ENCODE results near the gene RHBDF2. TPM values are rescaled to one million over a fixed set of nuclear protein-coding genes. Genes with fewer than 3 reads are reported as not detected.
A peak's percentile ranks its signal among the peaks of the same experiment; 100 is the strongest.

RHBDF2 gene
- total RNA-seq, 1 experiment from 2014 or later: 52.3 TPM

GRCh38 chr17:76497979-76498875 is 3.0 kb downstream of the RHBDF2 start:
- Histone ChIP-seq H4K20me1 (ENCODE audit: low read length) (peaks cover 7% of the 10 kb centered on the region; the same call in 1 of the 2 replicates), H2AFZ (ENCODE audit: low read length) (peak overlapping the region; percentile 39), H3K4me3 (ENCODE audit: low read length) (peak overlapping the region; percentile 98), H3K27me3 (ENCODE audit: low read length) (no peaks in the 10 kb centered on the region), H3K9me3 (ENCODE audit: low read length) (no peaks in the 10 kb centered on the region), H3F3A (ENCODE audit: low read length, unreplicated experiment) (no peaks in the 10 kb centered on the region), H3K9me2 (replicated peaks; ENCODE audit: low read length) (no peaks in the 10 kb centered on the region), H3K4me1 (ENCODE audit: insufficient read depth, low read length) (peaks cover 39% of the 10 kb centered on the region), H3K36me3 (ENCODE audit: low read depth, low read length) (no peaks in the 10 kb centered on the region), H3K79me2 (ENCODE audit: low read length) (peaks cover 51% of the 10 kb centered on the region), H3K4me2 (ENCODE audit: low read length) (peak overlapping the region; percentile 83), H3K9ac (ENCODE audit: low read length) (peak overlapping the region; percentile 31), H3K27ac (ENCODE audit: low read length) (peak overlapping the region; percentile 62)
- TF ChIP-seq EZH2 (IDR thresholded peaks at IDR 0.05; ENCODE audit: low read length, unreplicated experiment) (no peak), EZH2phosphoT487 (IDR thresholded peaks at IDR 0.05; ENCODE audit: borderline replicate concordance, low read length) (no peak)
- TF ChIP-seq, protein P1, sequence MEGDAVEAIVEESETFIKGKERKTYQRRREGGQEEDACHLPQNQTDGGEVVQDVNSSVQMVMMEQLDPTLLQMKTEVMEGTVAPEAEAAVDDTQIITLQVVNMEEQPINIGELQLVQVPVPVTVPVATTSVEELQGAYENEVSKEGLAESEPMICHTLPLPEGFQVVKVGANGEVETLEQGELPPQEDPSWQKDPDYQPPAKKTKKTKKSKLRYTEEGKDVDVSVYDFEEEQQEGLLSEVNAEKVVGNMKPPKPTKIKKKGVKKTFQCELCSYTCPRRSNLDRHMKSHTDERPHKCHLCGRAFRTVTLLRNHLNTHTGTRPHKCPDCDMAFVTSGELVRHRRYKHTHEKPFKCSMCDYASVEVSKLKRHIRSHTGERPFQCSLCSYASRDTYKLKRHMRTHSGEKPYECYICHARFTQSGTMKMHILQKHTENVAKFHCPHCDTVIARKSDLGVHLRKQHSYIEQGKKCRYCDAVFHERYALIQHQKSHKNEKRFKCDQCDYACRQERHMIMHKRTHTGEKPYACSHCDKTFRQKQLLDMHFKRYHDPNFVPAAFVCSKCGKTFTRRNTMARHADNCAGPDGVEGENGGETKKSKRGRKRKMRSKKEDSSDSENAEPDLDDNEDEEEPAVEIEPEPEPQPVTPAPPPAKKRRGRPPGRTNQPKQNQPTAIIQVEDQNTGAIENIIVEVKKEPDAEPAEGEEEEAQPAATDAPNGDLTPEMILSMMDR (conservative IDR thresholded peaks at IDR 0.05; ENCODE audit: low read depth, low read length): no peak
- DNase-seq (peak; percentile 89), ATAC-seq (peak; percentile 52)
- ChIA-PET POLR2A (ENCODE audit: unreplicated experiment) (interaction anchor here (0.5 to 0.6 kb wide), 2 partner anchors 29 to 257 kb away, joined by 3 to 5 read pairs; no protein-coding TSS in a partner anchor), CTCF (interaction anchor here (0.6 kb wide), 1 partner anchor 114 kb away, joined by 3 read pairs; the partner anchor contains the start of gene SPHK1)
- no TSS peak for BruUV-seq (replicated peaks)
- intact Hi-C loops (cut with micrococcal nuclease): no loop called here

- Histone ChIP-seq H3K9ac (ENCODE audit: low read length) (peak overlapping the region; percentile 31), H2AFZ (ENCODE audit: low read length) (peak overlapping the region; percentile 39), H3K27ac (ENCODE audit: low read length) (peak overlapping the region; percentile 62), H3K4me2 (ENCODE audit: low read length) (peak overlapping the region; percentile 83), H3K4me3 (ENCODE audit: low read length) (peak overlapping the region; percentile 98), H3K9me3 (ENCODE audit: low read length) (no peaks in the 10 kb centered on the region), H3K9me2 (replicated peaks; ENCODE audit: low read length) (no peaks in the 10 kb centered on the region), H3F3A (ENCODE audit: low read length, unreplicated experiment) (no peaks in the 10 kb centered on the region), H3K4me1 (ENCODE audit: insufficient read depth, low read length) (peaks cover 44% of the 10 kb centered on the region), H3K36me3 (ENCODE audit: low read depth, low read length) (no peaks in the 10 kb centered on the region), H4K20me1 (ENCODE audit: low read length) (peaks cover 7% of the 10 kb centered on the region; the same call in 1 of the 2 replicates), H3K27me3 (ENCODE audit: low read length) (no peaks in the 10 kb centered on the region), H3K79me2 (ENCODE audit: low read length) (peaks cover 51% of the 10 kb centered on the region)
- intact Hi-C loops (cut with micrococcal nuclease): no loop called here
- TF ChIP-seq, protein P1 (conservative IDR thresholded peaks at IDR 0.05; ENCODE audit: low read depth, low read length): no peak
- TF ChIP-seq EZH2 (IDR thresholded peaks at IDR 0.05; ENCODE audit: low read length, unreplicated experiment): no peak
- no peak for TF ChIP-seq EZH2phosphoT487 (IDR thresholded peaks at IDR 0.05; ENCODE audit: borderline replicate concordance, low read length)
- no TSS peak for BruUV-seq (replicated peaks)
- POLR2A ChIA-PET (ENCODE audit: unreplicated experiment): interaction anchor here (0.5 to 0.6 kb wide), 2 partner anchors 30 to 257 kb away, joined by 3 to 5 read pairs; no protein-coding TSS in a partner anchor
- CTCF ChIA-PET: interaction anchor here (0.6 kb wide), 1 partner anchor 113 kb away, joined by 3 read pairs; the partner anchor contains the start of gene SPHK1
- ATAC-seq (no peak), DNase-seq (no peak)
These were observed 3.6 kb downstream of the RHBDF2 start for GRCh38 chr17:76497699-76497978.

DNA sequence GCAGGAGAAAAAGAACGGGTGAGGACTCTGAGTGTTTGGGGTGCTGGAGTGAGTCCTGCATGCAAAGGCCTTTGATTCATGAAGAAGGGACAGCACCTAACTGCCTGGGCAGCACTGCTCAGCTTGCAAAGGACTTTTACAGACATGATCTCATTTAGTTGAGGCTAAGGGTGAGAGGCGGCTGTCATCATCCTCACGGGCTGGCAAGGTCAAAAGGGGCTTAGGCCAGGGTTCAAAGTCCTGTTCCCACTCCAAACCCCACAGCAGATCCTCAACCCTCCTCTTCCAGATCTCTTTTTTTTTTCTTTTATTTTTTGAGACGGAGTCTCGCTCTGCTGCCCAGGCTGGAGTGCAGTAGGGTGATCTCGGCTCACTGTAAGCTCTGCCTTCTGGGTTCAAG is 4.8 kb downstream of the RHBDF2 start:
- Histone ChIP-seq H3K4me2 (ENCODE audit: low read length) (no peak overlapping the region), H2AFZ (ENCODE audit: low read length) (no peak overlapping the region), H3K4me1 (ENCODE audit: insufficient read depth, low read length) (peaks cover 40% of the 10 kb centered on the region), H3K9me3 (ENCODE audit: low read length) (no peaks in the 10 kb centered on the region), H3K79me2 (ENCODE audit: low read length) (peaks cover 51% of the 10 kb centered on the region), H3K9ac (ENCODE audit: low read length) (no peak overlapping the region), H3K4me3 (ENCODE audit: low read length) (no peak overlapping the region), H3K27me3 (ENCODE audit: low read length) (no peaks in the 10 kb centered on the region), H3K27ac (ENCODE audit: low read length) (no peak overlapping the region), H3K9me2 (replicated peaks; ENCODE audit: low read length) (no peaks in the 10 kb centered on the region), H4K20me1 (ENCODE audit: low read length) (peaks cover 7% of the 10 kb centered on the region; the same call in 1 of the 2 replicates), H3F3A (ENCODE audit: low read length, unreplicated experiment) (no peaks in the 10 kb centered on the region), H3K36me3 (ENCODE audit: low read depth, low read length) (no peaks in the 10 kb centered on the region)
- no TSS peak for BruUV-seq (replicated peaks)
- CTCF ChIA-PET: no interaction called here
- TF ChIP-seq, protein P1 (conservative IDR thresholded peaks at IDR 0.05; ENCODE audit: low read depth, low read length): no peak
- TF ChIP-seq EZH2phosphoT487 (IDR thresholded peaks at IDR 0.05; ENCODE audit: borderline replicate concordance, low read length) (no peak), EZH2 (IDR thresholded peaks at IDR 0.05; ENCODE audit: low read length, unreplicated experiment) (no peak)
- DNase-seq (no peak), ATAC-seq (no peak)
- POLR2A ChIA-PET (ENCODE audit: unreplicated experiment): no interaction called here
- intact Hi-C loops (cut with micrococcal nuclease): no loop called here
